Brain microvascular endothelial cell (primary cell): ENCODE data around the gene HEATR5A.

Experiments
- DNase-seq: peaks from one replicate; pipeline ENCODE4 v3.0.0-alpha.2; 2020
- H3K27ac ChIP-seq: fragments of 250-450 bp; sonication (Bioruptor Pico); 2 replicates; pipeline ENCODE4 v1.5.1; 2020; ENCODE audit warnings: mild to moderate bottlenecking, moderate library complexity
- H3K27me3 ChIP-seq: fragments of 250-450 bp; sonication (Bioruptor Pico); replicated peaks from 2 replicates; pipeline ENCODE4 v1.5.1; 2020; ENCODE audit warnings: mild to moderate bottlenecking
- H3K36me3 ChIP-seq: fragments of 250-450 bp; sonication (Bioruptor Pico); replicated peaks from 2 replicates; pipeline ENCODE4 v1.5.1; 2020; ENCODE audit warnings: mild to moderate bottlenecking
- H3K4me3 ChIP-seq: 2 replicates; pipeline ENCODE4 v1.5.1; 2011; ENCODE audit warnings: low read depth, mild to moderate bottlenecking, control low read depth, low read length, moderate library complexity
- in situ Hi-C: cut with HindIII; loops from 2 replicates; pipeline ENCODE4 v1.10.0; 2017; ENCODE audit warnings: low sequenced_read_pairs, low pct_ligation_motif_present
- TF ChIP-seq, protein P1 (sequence below): IDR thresholded peaks from 2 replicates; pipeline ENCODE4 v1.5.1; 2011; ENCODE audit warnings: low read depth, mild to moderate bottlenecking, moderate library complexity, low read length, control low read depth, inconsistent platforms; ENCODE audit errors: missing control alignments

HEATR5A gene

DNA sequence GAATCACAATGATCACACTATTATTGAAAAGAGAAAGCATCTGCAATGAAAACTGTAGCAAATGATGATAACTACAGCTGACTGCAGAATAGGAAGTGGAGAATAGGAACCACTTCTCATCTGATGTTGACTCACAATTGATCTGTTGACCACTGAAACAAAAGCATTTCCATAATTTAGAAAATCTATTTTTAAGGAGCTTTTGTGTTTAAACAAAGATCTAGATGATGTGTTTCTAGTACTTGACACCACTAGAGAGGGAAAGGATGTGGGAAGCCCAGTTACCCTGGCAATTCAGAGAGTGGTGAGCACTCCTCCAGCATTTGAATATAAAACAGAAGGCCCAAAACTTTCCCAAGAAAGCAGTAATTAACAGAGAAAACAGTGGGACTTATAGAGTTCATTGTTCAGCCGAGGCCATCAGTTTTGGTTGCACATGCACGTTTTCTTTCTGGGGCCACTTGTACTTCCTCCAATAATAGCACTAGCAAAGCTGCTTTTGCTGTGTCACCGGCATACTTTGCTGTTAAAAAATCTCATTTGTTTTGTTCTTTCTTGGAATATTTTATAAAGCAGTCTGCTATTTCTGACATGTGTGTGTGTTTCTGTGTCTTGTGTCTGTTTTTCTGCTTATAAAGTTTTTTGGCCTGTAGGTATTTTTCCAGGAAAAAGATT, 136.6 kb downstream of the HEATR5A start:
- TF ChIP-seq, protein P1, sequence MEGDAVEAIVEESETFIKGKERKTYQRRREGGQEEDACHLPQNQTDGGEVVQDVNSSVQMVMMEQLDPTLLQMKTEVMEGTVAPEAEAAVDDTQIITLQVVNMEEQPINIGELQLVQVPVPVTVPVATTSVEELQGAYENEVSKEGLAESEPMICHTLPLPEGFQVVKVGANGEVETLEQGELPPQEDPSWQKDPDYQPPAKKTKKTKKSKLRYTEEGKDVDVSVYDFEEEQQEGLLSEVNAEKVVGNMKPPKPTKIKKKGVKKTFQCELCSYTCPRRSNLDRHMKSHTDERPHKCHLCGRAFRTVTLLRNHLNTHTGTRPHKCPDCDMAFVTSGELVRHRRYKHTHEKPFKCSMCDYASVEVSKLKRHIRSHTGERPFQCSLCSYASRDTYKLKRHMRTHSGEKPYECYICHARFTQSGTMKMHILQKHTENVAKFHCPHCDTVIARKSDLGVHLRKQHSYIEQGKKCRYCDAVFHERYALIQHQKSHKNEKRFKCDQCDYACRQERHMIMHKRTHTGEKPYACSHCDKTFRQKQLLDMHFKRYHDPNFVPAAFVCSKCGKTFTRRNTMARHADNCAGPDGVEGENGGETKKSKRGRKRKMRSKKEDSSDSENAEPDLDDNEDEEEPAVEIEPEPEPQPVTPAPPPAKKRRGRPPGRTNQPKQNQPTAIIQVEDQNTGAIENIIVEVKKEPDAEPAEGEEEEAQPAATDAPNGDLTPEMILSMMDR: no peak
- in situ Hi-C loops: no loop called here
- no peak for DNase-seq
- H3K4me3 ChIP-seq: no peak overlapping the region
- H3K36me3 ChIP-seq: no peaks in the 10 kb centered on the region
- no peak overlapping the region for H3K27ac ChIP-seq
- no peaks in the 10 kb centered on the region for H3K27me3 ChIP-seq

DNA sequence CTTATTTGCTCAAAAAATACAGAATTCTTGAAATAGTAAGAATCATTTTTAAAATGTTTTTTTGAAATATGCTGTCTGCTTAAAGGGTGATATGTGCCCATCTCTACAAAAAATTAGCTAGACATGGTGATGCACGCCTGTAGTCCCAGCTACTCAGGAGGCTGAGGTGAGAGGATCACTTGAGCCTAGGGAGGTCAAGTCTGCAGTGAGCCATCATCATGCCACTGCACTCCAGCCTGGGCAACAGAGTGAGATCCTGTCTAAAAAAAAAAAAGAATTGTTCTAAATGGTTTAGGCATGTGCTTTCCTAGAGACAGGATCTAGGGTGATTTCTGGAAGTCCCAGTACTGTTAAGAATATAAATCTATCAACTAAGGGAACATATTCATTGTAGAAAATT, 137.2 kb downstream of the HEATR5A start:
- H3K27ac ChIP-seq: no peak overlapping the region
- in situ Hi-C loops: no loop called here
- H3K36me3 ChIP-seq: no peaks in the 10 kb centered on the region
- DNase-seq: no peak
- TF ChIP-seq, protein P1: no peak
- no peaks in the 10 kb centered on the region for H3K27me3 ChIP-seq
- H3K4me3 ChIP-seq: no peak overlapping the region

DNA sequence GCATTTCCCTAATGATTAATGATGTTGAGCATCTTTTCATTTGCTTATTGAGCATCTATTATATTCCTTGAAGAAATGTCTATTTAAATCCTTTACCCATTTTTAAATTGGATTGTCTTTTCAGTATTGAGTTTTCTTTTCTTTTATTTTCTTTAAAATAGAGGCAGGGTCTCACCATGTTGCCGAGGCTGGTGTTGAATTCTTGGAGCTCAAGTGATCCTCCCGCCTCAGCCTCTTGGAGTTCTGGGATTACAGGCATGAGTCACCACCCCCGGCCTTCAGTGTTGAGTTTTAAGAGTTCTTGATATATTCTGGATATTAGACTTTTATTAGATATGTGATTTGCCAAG, 139.5 kb downstream of the HEATR5A start:
- H3K27me3 ChIP-seq: no peaks in the 10 kb centered on the region
- in situ Hi-C loops: no loop called here
- no peak overlapping the region for H3K27ac ChIP-seq
- no peak overlapping the region for H3K4me3 ChIP-seq
- TF ChIP-seq, protein P1: no peak
- DNase-seq: no peak
- no peaks in the 10 kb centered on the region for H3K36me3 ChIP-seq

DNA sequence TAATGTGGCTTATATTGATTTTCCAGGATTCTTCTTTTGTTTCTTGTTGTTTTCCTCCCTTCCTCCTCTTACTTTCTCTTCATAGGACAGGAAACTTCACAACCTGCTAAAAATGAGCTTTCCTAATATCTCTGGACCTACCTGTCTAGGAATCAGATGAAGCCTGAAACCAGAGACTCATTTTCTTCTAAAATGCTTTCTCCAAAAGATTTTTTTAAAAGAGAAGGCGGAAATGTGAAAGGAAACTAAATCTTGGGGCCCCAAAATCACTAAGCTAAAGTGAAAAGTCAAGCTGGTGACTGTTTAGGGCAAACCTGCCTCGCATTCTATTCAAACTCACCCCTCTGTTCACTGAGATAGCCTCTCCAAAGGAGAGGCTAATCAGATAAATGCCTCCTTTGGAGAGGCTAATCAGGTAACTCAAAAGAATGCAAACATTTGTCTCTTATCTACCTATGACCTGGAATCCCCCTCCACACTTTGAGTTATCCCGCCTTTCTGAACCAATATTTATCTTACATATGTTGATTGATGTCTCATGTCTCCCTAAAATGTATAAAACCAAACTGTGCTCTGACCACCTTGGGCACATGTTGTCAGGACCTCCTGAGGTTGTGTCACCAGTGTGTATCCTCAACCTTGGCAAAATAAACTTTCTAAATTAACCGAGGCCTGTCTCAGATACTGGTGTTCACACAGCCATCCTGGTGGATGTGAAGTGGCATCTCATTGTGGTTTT, 140.0 kb downstream of the HEATR5A start:
- DNase-seq: no peak
- Histone ChIP-seq H3K27ac (no peak overlapping the region), H3K36me3 (no peaks in the 10 kb centered on the region), H3K4me3 (no peak overlapping the region), H3K27me3 (no peaks in the 10 kb centered on the region)
- TF ChIP-seq, protein P1: no peak
- in situ Hi-C loops: no loop called here

DNA sequence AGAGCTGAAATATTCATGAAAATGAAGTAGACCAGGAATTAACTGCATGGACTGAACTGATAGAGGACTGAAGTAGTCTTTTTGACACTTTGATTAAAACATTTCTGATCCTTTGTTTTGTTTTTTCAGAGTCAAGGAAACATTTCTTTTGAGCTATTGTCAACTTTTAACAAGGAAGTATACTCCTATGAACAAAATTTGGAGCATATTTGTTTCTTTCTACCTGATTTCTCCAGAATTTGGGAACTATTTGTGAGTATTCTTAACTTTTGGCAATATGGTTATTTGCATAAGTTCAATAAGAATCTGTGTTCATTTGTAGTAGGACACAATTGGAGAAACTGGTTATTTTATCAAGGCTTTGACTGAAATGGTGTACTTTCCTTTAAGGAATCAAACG, 141.5 kb downstream of the HEATR5A start:
- H3K27ac ChIP-seq: no peak overlapping the region
- H3K4me3 ChIP-seq: no peak overlapping the region
- in situ Hi-C loops: no loop called here
- no peaks in the 10 kb centered on the region for H3K27me3 ChIP-seq
- TF ChIP-seq, protein P1: no peak
- DNase-seq: no peak
- H3K36me3 ChIP-seq: no peaks in the 10 kb centered on the region
